Pulmonary artery endothelial cell (primary cell): ENCODE data around the gene FBXO9. TPM values are rescaled to one million over a fixed set of nuclear protein-coding genes. Genes with fewer than 3 reads are reported as not detected.

Experiments
- DNase-seq: peaks from one replicate; pipeline ENCODE4 v3.0.0-alpha.2; 2011; ENCODE audit warnings: low read depth, low spot score
- total RNA-seq: library from RNA; depleted of rRNA; stranded (reverse); fragments of >200 nt; gene quantifications from 2 replicates; pipeline ENCODE4 v1.2.3, GENCODE V29; 2014

The FBXO9 gene
- total RNA-seq, 1 donor from 2014 or later: 17.7 TPM

DNA sequence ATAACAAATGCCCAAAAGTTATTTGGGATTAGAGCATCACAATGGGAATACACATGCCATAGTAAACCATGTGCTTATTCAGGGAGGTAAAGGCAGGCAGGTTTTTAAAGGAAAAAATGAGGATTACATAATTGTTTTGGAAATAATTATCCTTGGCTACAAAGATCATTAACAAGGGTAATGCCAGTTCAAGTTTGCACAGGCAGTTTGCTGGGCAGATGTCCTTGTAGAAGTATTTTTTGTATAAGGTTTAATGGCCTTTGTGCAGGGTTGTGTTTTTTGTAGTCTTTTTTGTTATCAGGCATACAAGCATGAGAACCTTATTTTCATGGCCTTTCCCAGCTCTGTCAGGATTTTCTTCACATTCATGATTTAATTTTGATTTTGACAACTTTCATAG lies 24.7 kb downstream of the FBXO9 start:
- DNase-seq: no peak

- DNase-seq: no peak
These were observed 25.4 kb downstream of the FBXO9 start for GRCh38 chr6:53090576-53090975.

DNA sequence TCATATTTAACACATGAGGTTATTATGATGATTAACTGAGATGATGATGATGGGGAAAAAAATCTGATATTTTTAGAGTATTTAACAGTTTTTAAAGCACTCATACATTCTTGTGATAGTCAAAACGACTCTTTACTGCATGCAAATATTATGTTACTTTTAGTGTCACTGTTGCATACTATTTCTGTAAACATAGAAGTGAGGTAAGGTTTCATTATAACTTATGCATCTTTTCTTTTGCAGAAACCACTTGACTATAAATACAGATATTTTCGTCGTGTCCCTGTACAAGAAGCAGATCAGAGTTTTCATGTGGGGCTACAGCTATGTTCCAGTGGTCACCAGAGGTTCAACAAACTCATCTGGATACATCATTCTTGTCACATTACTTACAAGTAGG lies 30.1 kb downstream of the FBXO9 start:
- no peak for DNase-seq

DNA sequence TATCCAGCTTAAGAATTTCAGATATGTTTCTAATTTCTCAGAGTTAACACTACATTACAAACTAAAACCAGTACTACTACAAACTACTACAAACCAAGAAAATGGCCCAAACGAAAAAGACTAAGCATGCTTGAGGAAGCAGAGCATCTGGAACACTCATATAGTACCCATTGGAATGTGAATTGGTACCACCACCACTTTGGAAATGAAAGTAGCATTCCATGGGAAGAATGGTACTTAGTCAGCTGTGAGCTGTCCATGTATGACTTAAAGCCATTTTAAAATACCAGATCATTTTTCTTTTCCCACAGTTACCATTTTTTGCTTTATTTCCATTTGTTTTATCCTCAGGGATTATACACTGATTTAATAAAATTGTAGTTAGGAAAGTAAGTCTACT lies 30.5 kb downstream of the FBXO9 start:
- no peak for DNase-seq

GRCh38 chr6:53100561-53100960 lies 35.4 kb downstream of the FBXO9 start:
- DNase-seq: no peak

DNA sequence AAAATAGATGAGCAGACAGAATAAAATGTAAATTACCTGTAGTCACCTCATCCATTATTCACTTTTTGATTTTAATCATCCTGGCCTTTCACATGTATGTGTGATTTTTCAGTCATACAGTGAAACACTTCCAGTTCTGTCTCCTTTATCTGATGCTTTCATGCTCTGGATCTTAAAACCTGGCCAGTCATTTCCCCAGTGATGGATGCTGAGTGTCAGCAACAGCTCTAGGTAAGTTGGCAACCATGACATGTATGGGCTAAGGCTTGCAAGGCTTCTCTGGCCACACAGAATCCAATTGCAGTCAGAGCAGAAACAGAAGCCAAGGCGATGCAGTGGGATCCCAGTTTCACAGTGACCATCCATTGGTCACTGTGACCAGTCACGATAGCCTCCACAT lies 35.8 kb downstream of the FBXO9 start:
- DNase-seq: no peak

DNA sequence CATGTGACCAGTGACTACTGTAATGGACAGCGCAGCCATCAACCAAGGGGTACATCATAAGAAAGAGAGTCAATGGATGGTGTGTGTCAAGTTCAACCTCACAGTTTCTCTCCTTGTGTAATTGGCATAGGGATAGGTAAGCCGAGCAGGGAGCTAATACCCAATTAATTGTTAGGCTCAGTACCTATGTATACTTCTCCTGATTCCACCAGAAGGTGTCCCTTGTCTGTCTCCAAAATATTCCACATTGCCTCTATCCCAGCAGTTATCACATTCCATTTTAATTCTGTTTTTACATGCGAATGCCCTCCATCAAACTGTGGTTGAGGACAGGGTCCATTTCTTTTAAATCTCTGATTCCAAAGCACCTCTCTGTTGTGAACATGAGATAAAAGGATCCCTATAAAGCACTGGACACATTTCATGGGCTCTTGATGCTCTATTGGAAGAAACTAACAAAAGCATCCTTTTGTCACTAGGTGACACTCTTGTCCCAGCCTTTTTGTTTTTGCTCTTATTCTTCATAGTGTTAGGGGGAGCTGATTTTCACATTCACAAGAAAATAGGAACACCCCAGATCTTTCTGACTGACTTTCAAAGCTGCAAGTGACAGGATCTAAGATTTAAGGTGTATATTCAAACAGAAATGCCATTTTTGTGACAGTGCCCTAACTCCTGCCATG lies 38.9 kb downstream of the FBXO9 start:
- no peak for DNase-seq

DNA sequence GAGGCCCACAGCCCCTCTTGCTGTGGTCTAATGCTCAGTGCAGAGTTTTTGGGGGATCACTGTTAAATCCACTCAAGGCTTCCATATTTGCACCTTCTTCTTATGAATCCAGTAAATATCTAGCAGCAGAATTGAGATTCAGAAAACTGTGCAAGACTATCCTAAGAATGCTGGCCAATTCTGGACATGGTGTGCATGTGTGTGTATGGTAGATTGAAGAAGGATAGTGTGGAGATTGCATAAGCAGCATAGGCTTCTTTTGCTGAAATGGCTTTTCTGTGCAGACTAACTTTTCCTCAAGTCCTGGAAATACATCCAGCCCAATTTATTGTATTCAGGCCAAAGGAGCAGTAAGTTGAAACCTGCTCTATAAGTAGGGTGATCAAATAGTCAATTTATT lies 39.7 kb downstream of the FBXO9 start:
- DNase-seq: no peak

DNA sequence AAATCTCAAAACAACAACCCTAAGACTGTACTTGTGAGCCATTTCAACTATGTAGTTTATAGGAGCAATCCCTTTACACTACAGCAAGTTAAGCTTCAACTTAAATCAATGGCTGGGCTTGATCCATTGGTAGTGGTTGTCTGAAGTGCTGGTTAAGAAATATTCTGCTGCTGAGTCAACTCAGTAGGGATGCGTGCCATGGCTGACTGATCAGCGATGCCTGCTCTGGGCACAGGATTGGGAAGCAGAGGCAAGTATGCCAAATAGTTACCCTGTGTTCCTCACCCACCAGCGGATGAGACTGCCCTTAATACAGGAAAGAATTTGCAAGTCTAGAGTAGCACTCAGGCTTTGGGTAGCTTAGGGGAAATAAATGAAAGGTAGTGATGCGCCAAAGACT lies 41.9 kb downstream of the FBXO9 start:
- no peak for DNase-seq

- no peak for DNase-seq
These were observed 44.4 kb downstream of the FBXO9 start for GRCh38 chr6:53109612-53110011.

GRCh38 chr6:53111865-53112264 lies 46.7 kb downstream of the FBXO9 start:
- DNase-seq: no peak

- DNase-seq: no peak
These were observed 47.2 kb downstream of the FBXO9 start for GRCh38 chr6:53112404-53112803.

DNA sequence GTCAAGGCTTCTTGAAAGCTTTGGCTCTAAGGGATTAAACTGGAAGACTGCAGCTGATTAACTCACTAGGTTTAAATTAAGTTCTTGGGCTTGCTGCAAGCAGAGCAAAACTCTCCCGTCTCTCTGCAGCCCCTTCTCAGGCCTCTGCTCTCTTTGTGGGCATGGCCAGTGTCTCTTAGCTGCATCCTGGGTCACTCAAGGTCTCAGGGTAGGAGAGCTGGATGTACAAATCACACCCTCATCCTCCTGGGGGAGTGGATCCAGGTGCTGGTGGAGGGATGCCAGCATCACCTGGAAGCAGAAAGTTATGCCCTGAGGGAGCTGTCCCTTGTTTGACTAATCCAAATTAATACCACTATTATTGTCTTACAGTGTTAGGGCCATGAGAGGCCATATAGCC lies 47.7 kb downstream of the FBXO9 start:
- no peak for DNase-seq

GRCh38 chr6:53113742-53114141 lies 48.5 kb downstream of the FBXO9 start:
- no peak for DNase-seq

DNA sequence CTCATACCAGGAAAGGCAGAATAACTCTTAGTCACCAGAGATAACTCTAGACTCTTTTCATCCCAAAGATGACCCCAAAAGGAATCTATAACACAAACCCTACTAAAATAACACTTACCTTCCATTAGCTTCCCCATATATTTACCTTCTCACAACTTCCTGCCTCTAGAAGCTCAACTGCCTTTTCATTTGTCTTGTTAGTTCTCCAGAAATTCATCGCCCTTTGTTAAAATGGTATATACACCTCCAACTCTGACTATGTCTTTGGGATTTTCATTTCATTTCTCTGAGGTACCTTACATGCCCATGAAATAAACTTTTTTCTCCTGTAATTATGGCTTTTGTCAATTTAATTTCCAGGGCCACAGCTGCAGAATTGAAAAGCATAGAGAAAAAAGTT lies 49.9 kb downstream of the FBXO9 start:
- DNase-seq: no peak

GRCh38 chr6:53115741-53116140 lies 50.5 kb downstream of the FBXO9 start:
- no peak for DNase-seq

GRCh38 chr6:53119349-53119748 lies 54.1 kb downstream of the FBXO9 start:
- no peak for DNase-seq

DNA sequence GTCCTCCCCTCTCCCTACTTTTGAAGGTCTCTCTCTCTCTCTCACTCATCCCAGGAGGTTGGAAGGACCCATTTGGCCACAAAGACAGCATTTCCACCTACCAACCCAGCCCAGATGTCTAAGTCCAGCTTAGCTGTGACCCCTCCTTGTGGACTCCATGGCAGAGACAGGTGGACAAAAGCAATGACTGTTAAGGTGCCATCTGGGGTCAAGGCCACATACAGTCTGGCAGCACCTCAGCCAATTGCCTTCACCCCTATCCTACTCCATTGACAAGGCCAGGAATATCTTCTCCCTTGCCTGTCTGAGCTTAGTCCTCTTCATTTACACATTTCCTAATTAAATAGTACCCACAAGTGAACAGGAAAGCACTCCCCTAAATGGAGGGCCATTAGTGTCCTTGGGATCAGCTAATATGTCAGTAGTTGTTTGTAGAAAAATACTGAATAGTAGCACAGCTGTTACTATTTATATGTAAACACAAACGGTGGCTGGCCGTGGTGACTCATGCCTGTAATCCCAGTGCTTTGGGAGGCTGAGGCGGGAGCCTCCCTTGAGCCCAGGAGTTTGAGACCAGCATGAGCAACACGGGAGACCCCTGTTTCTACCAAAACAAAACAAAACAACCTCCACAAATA lies 54.7 kb downstream of the FBXO9 start:
- DNase-seq: no peak

DNA sequence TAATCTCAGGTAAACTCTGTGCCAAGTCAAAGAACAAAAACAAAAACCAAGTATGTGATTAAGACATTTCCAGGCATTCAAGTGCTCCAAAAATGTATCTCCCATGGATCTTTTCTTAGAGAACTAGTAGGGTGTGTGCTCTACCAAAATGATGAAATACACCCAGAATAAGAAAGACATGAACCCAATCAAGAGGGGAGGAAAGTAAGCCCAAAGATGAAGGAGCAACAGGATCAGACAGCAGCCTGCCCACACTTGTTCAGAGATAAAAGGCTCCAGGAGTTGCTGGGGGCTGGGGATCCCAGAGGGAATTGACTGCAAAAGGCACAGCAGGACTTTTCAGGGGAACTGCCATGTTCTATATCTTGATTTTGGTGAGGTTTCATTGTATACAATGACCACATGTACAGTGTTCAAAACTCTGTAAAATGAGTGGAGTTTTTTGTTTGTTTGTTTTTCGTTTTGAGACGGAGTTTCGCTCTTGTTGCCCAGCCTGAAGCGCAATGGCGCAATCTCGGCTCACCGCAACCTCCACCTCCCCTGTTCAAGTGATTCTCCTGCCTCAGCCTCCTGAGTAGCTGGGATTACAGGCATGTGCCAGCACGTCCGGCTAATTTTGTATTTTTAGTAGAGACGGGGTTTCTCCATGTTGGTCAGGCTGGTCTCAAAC lies 59.1 kb downstream of the FBXO9 start:
- no peak for DNase-seq

DNA sequence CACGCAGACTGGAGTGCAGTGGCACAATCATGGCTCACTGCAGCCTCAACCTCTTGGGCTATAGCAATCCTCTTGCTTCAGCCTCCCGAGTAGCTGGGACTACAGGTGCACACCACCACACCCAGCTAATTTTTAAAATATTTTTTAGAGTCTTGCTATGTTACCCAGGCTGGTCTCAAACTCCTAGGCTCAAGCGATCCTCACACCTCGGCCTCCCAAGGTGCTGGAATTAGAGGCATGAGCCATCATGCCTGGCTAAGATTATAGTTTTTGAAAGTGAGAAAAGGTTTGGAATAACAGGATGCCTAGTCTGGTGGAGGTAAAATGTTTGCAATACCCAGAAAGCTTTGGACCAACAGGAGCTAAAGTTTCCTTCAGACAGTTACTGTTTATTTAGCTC lies 60.1 kb downstream of the FBXO9 start:
- DNase-seq: no peak

DNA sequence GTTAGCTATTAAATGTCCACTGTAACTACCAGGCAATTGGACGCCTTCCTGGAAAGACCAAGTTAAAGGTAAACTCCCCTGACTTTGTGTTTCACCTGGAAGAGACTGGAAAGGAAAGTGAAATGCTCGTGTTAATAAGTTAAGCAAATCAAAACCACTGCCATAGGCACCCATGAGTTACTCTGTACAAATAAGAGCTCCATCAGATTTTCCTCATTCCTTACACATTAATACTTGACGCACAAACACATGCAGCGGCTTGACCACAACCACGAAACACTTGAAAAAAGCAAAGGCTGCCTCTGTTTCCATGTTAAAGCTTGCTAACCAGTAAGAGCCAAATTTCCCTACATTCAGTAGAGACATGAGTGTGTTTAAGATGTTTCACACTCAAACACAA lies 63.6 kb downstream of the FBXO9 start:
- DNase-seq: no peak

DNA sequence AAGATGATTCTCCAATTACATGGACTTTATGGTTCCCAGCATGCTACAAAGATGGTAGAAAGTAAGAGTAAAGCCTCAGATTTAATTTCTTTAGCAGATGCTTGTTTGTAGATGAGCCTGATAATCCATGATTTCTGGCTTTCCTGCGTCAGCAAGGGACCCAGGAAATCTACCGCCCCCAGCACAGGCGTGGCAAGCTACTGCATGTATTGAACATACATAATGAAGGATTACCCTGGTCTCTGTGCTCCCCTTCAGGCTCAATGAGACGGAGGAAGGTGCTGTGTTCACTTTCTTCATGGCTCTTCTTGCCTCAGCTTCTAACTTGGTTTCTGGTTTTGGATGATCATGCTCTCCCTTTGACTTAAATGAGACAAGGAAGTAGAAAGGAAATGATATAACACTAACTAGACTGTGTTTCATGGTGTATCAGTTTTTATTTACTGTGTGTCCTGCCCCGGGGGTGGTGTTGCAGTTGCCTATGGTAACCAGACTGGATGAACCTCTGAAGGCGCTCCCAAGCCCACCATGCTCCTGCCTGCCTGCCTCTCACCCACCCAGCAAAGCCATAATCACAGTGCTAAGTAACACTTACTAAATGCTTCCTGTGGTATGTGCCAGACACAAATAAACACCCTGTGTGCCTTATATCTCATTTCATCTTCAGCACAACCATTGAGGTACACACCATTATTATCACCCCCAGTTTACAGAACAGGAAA lies 65.5 kb downstream of the FBXO9 start:
- no peak for DNase-seq
